PC-9 (cell line): Measurements from ENCODE around the gene GMDS. TPM values are rescaled to one million over a fixed set of nuclear protein-coding genes. Genes with fewer than 3 reads are reported as not detected.

ENCODE experiments used
- BruUV-seq: library from RNA; stranded (reverse); fragments of 400-500 nt; replicated peaks from 2 replicates; lab custom pipeline; 2021; lab: Mats Ljungman, UMichigan
- CTCF ChIA-PET: fragments of 300-600 bp; sonication (Branson Sonifier 250); formaldehyde crosslinking; loops from one replicate; lab custom pipeline; 2022; ENCODE audit warnings: antibody characterized with exemption; lab: Charles Lee
- POLR2A ChIA-PET: fragments of 300-600 bp; sonication (Branson Sonifier 250); formaldehyde crosslinking; loops from one replicate; lab custom pipeline; 2022; ENCODE audit warnings: antibody characterized with exemption; ENCODE audit not compliant: unreplicated experiment; lab: Charles Lee
- DNase-seq, 2 experiments: peaks; one replicate each; pipeline versions ENCODE4 v3.0.0 to v3.0.0-alpha.2; 2015 to 2022; ENCODE audit warnings: mixed read lengths in 1 of 2
- H2AFZ ChIP-seq: fragments of 200-600 bp; sonication (generic); 2 replicates; pipeline ENCODE4 v1.8.1; 2017; ENCODE audit warnings: antibody characterized with exemption
- H3F3A ChIP-seq: fragments of 200-600 bp; sonication (generic); 2 replicates; pipeline ENCODE4 v1.8.1; 2017; ENCODE audit warnings: antibody characterized with exemption, mild to moderate bottlenecking, low read depth; ENCODE audit not compliant: insufficient read depth
- H3K27ac ChIP-seq: fragments of 200-600 bp; sonication (generic); 2 replicates; pipeline ENCODE4 v1.6.1; 2016; ENCODE audit warnings: mixed run types
- H3K27me3 ChIP-seq: fragments of 200-600 bp; sonication (generic); 2 replicates; pipeline ENCODE4 v1.6.1; 2016; ENCODE audit warnings: low read depth, mixed run types; ENCODE audit not compliant: insufficient read depth
- H3K36me3 ChIP-seq: fragments of 200-600 bp; sonication (generic); 2 replicates; pipeline ENCODE4 v1.6.1; 2016; ENCODE audit warnings: low read depth, mixed run types
- H3K4me1 ChIP-seq: fragments of 200-600 bp; sonication (generic); replicated peaks from 2 replicates; pipeline ENCODE4 v1.6.1; 2016; ENCODE audit warnings: mixed run types; ENCODE audit not compliant: insufficient read depth
- H3K4me2 ChIP-seq: fragments of 200-600 bp; sonication (generic); 2 replicates; pipeline ENCODE4 v1.6.1; 2017; ENCODE audit warnings: mixed run types
- H3K4me3 ChIP-seq: fragments of 200-600 bp; sonication (generic); 2 replicates; pipeline ENCODE4 v1.6.1; 2016; ENCODE audit warnings: mixed run types
- H3K79me2 ChIP-seq: fragments of 200-600 bp; sonication (generic); 2 replicates; pipeline ENCODE4 v1.6.1; 2017; ENCODE audit warnings: low read depth, mixed run types
- H3K9me2 ChIP-seq: fragments of 200-600 bp; sonication (generic); 2 replicates; pipeline ENCODE4 v1.8.1; 2017; ENCODE audit warnings: mild to moderate bottlenecking; ENCODE audit not compliant: insufficient read depth
- H3K9me3 ChIP-seq: fragments of 200-600 bp; sonication (generic); 2 replicates; pipeline ENCODE4 v1.8.1; 2016; ENCODE audit warnings: low read depth; ENCODE audit not compliant: insufficient read depth
- H4K20me1 ChIP-seq: fragments of 200-600 bp; sonication (generic); 2 replicates; pipeline ENCODE4 v1.8.1; 2017; ENCODE audit not compliant: insufficient read depth
- EZH2 ChIP-seq: fragments of 200-600 bp; sonication (generic); IDR thresholded peaks from 2 replicates; pipeline ENCODE4 v1.8.0; 2017; ENCODE audit warnings: antibody characterized with exemption, low read depth
- intact Hi-C: fragments of 100-400 bp; cut with micrococcal nuclease; formaldehyde crosslinking; loops from one replicate; pipeline ENCODE4 v1.10.0; 2022; ENCODE audit not compliant: unreplicated experiment
- total RNA-seq: library from RNA; stranded (reverse); gene quantifications from 2 replicates; pipeline ENCODE4 v1.2.3, GENCODE V29; 2021
- TF ChIP-seq, protein P1 (sequence below): fragments of 200-600 bp; sonication (generic); conservative IDR thresholded peaks from 2 replicates; pipeline ENCODE4 v1.6.1; 2017; ENCODE audit warnings: mixed run types, antibody characterized with exemption, mild to moderate bottlenecking, moderate library complexity

GMDS gene
- total RNA-seq, 1 experiment from 2014 or later: 30.1 TPM

DNA sequence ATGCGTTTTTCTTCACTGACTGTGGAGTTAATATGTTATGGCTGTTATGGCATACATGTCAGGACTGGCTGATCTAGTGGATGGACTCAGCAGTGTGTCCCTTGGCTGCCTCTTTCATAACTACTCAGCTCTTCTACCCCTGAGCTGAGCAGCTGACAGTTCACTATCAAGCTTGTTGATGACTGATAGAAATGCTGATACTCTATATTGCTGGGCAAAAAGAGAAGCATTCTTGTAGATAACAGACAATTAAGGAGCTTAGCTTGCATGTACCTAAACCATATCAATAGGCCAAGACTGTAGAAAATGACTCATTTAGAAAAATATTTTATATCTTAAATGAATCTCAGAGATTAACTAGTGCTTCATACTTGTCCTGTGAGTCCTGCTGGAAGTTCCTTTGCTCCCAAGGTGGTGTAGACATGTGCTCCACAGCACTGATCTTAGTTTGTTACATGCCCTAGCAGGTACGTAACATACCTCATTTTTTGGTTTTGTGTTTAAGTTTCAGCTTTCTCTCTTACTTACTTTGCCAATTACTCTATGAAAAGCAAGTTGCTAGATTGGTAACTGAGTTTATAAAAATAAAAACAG, 236.9 kb downstream of the GMDS start:
- TF ChIP-seq, protein P1, sequence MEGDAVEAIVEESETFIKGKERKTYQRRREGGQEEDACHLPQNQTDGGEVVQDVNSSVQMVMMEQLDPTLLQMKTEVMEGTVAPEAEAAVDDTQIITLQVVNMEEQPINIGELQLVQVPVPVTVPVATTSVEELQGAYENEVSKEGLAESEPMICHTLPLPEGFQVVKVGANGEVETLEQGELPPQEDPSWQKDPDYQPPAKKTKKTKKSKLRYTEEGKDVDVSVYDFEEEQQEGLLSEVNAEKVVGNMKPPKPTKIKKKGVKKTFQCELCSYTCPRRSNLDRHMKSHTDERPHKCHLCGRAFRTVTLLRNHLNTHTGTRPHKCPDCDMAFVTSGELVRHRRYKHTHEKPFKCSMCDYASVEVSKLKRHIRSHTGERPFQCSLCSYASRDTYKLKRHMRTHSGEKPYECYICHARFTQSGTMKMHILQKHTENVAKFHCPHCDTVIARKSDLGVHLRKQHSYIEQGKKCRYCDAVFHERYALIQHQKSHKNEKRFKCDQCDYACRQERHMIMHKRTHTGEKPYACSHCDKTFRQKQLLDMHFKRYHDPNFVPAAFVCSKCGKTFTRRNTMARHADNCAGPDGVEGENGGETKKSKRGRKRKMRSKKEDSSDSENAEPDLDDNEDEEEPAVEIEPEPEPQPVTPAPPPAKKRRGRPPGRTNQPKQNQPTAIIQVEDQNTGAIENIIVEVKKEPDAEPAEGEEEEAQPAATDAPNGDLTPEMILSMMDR: no peak
- no peak for TF ChIP-seq EZH2
- DNase-seq: no peak
- Histone ChIP-seq H3F3A (no peaks in the 10 kb centered on the region), H3K4me1 (no peaks in the 10 kb centered on the region), H3K4me3 (no peak overlapping the region), H3K9me2 (no peaks in the 10 kb centered on the region), H3K4me2 (no peak overlapping the region), H3K79me2 (no peaks in the 10 kb centered on the region), H3K36me3 (no peaks in the 10 kb centered on the region), H4K20me1 (no peaks in the 10 kb centered on the region), H3K27me3 (no peaks in the 10 kb centered on the region), H3K9me3 (no peaks in the 10 kb centered on the region), H2AFZ (no peak overlapping the region), H3K27ac (no peak overlapping the region)
- POLR2A ChIA-PET: no interaction called here
- CTCF ChIA-PET: no interaction called here
- no TSS peak for BruUV-seq
- intact Hi-C loops: no loop called here

DNA sequence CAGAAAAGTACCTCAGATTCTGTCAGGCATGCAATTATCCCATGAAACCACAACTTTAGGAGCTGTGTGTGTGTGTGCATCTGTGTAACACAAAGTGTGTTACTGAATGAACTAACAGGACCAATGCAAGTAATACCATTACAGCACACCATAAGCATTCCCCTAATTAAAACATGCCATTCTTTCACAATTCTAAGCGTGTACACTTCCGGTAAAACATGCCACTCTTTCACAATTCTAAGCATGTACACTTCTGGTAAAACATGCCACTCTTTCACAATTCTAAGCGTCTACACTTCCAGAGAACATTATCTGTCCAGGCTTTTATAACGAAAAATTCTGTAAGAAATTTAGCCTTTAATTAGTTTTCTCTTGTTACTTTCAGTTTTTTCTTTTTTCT, 238.2 kb downstream of the GMDS start:
- no peak overlapping the region for H3K4me3 ChIP-seq
- no peaks in the 10 kb centered on the region for H3K36me3 ChIP-seq
- no peak overlapping the region for H2AFZ ChIP-seq
- no peaks in the 10 kb centered on the region for H3K79me2 ChIP-seq
- H3K4me1 ChIP-seq: no peaks in the 10 kb centered on the region
- DNase-seq: no peak
- H3K27me3 ChIP-seq: no peaks in the 10 kb centered on the region
- H3K27ac ChIP-seq: no peak overlapping the region
- no peak overlapping the region for H3K4me2 ChIP-seq
- ChIA-PET CTCF (interaction anchor here (0.7 kb wide), 1 partner anchor 21 kb away, joined by 5 read pairs; no protein-coding TSS in a partner anchor), POLR2A (no interaction called here)
- TF ChIP-seq, protein P1: no peak
- no peak for TF ChIP-seq EZH2
- H3K9me3 ChIP-seq: no peaks in the 10 kb centered on the region
- intact Hi-C loops: no loop called here
- no TSS peak for BruUV-seq
- no peaks in the 10 kb centered on the region for H4K20me1 ChIP-seq
- H3K9me2 ChIP-seq: no peaks in the 10 kb centered on the region
- no peaks in the 10 kb centered on the region for H3F3A ChIP-seq

DNA sequence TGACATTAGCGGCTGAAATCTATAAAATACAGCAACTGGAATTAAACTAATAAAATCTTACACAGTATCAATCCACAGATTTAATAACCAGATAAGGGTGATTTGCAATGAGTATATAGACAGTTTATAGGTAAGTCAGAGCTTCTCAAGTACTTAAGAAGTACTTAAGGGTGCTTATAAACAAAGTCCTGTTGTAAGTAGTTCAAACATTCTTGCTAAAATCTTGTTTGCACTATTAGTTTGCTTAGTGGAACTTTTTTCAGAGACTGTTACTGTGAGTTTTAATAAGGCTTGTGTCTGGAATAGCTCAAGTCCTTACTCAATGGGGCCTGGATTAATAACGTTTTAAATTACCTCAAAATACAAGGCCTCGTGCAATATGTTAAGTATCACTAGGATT, 240.5 kb downstream of the GMDS start:
- intact Hi-C loops: no loop called here
- H3K4me2 ChIP-seq: no peak overlapping the region
- DNase-seq: no peak
- no peaks in the 10 kb centered on the region for H4K20me1 ChIP-seq
- no peak overlapping the region for H3K27ac ChIP-seq
- H3K4me3 ChIP-seq: no peak overlapping the region
- no peak overlapping the region for H2AFZ ChIP-seq
- H3K36me3 ChIP-seq: no peaks in the 10 kb centered on the region
- H3K27me3 ChIP-seq: no peaks in the 10 kb centered on the region
- no TSS peak for BruUV-seq
- ChIA-PET POLR2A (no interaction called here), CTCF (no interaction called here)
- H3K79me2 ChIP-seq: no peaks in the 10 kb centered on the region
- H3K9me2 ChIP-seq: no peaks in the 10 kb centered on the region
- no peaks in the 10 kb centered on the region for H3K9me3 ChIP-seq
- no peaks in the 10 kb centered on the region for H3F3A ChIP-seq
- H3K4me1 ChIP-seq: no peaks in the 10 kb centered on the region
- TF ChIP-seq, protein P1: no peak
- no peak for TF ChIP-seq EZH2
